ENCODE data around the gene FLNA.

The FLNA gene

DNA sequence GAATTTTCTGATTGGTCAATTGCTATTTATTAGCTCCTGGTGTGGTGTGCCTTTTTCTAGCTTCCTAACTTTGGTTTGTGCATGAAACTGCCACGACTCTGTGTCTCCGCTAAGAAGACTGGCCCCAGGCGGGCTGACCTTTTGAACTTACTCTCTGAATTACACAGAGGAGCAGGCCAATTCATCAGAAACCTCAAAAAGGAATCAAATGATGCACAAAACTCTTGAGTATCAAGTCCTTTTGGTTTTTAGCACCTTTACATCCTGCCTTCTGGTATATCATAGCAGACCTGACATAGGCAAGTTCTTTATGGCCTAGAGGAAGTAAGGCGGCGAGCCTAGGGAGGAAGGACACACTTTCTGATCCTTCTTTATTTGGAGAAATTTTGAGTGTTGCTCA, 61.3 kb downstream of the FLNA start:
- DNase-seq (ENCODE audit: low read depth): no peak
- TF ChIP-seq, protein P1, sequence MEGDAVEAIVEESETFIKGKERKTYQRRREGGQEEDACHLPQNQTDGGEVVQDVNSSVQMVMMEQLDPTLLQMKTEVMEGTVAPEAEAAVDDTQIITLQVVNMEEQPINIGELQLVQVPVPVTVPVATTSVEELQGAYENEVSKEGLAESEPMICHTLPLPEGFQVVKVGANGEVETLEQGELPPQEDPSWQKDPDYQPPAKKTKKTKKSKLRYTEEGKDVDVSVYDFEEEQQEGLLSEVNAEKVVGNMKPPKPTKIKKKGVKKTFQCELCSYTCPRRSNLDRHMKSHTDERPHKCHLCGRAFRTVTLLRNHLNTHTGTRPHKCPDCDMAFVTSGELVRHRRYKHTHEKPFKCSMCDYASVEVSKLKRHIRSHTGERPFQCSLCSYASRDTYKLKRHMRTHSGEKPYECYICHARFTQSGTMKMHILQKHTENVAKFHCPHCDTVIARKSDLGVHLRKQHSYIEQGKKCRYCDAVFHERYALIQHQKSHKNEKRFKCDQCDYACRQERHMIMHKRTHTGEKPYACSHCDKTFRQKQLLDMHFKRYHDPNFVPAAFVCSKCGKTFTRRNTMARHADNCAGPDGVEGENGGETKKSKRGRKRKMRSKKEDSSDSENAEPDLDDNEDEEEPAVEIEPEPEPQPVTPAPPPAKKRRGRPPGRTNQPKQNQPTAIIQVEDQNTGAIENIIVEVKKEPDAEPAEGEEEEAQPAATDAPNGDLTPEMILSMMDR (IDR thresholded peaks at IDR 0.05; ENCODE audit: control insufficient read depth, insufficient read depth, low read depth, low read length, missing control alignments): no peak
- no peak overlapping the region for H3K4me3 ChIP-seq (ENCODE audit: control insufficient read depth, low read depth, low read length)

DNA sequence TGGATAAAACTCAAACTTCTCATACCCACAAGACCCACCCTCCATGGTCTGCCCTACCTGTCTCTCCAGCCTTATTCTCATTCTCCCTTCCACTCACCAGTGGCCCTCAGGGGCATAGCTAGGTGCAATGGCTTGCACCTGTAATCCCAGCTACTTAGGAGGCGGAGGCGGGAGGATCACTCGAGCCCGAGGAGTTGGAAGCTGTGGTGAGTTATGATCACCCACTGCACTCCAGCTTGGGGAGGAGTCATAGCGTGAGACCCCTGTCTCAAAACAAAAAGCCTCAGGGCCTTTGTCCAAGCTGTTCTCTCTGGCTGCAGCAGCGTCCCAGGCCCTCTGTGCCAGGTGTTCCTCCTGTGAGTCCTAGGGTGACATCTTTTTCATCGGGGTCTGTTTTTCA, 62.3 kb downstream of the FLNA start:
- no peak for DNase-seq (ENCODE audit: low read depth)
- H3K4me3 ChIP-seq (ENCODE audit: control insufficient read depth, low read depth, low read length): no peak overlapping the region
- TF ChIP-seq, protein P1 (IDR thresholded peaks at IDR 0.05; ENCODE audit: control insufficient read depth, insufficient read depth, low read depth, low read length, missing control alignments): no peak

DNA sequence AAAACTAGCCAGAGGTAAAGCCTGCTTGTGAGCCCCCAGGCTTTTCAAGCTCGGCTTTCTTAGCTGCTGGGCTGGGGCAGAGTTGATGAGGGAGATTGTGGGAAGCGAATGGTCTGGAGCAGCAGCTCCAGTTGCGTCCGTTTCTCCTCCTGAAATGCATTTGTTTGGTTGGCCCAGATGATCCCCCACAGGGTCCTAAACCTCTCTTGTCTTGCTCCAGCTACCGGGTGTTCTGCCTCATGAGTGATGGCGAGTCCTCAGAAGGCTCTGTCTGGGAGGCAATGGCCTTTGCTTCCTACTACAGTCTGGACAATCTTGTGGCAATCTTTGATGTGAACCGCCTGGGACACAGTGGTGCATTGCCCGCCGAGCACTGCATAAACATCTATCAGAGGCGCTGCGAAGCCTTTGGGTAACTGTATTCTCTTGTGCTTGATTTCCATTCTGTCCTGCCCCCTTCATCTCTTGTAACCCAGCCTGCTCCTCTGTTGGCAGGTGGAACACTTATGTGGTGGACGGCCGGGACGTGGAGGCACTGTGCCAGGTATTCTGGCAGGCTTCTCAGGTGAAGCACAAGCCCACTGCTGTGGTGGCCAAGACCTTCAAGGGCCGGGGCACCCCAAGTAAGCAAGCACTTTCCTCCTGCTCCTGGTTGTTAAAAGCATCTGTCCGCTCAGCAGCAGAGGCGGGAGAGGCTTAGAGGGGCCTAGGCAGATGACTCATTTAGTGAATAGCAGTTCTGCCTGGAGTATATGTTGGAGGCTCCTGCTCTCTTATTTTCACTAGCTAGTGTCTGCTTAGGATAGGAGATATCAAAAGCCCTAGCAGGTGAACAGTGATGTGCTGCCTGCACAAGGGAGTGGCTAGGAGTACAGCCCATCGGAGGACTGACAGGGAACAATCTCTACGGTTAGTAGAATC, 63.6 kb downstream of the FLNA start:
- TF ChIP-seq, protein P1 (IDR thresholded peaks at IDR 0.05; ENCODE audit: control insufficient read depth, insufficient read depth, low read depth, low read length, missing control alignments): no peak

DNA sequence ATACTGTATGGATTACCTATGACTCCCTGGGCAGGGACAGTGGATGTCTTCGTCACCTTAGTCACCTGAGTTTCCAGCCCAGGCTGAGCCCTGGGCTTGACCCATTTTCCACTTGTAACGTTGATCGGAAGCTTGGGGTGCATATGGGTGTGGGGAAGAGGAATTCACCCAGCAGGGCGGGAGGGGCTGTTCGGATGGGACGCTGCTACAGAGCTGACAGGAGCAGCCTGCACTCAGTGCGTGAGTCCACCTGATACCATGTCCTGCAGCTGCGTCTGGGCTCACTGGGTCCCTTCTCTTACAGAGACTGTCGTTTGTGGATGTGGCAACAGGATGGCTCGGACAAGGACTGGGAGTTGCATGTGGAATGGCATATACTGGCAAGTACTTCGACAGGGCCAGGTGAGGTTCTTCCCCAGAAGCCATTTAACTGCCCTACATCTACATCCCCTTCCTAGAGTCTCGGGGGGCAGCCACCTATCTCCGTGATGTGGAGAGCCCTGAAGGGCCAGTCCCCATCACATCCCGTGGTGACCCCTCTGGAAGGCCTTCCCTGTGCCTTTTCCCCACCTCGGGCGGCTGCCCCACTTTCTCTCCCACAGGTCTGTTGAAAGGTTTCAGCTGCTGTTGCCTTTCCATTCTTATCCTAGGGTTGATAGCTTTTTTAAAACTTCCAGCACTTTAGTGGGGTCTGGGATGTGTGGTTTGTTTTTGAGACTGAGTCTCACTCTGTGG, 65.2 kb downstream of the FLNA start:
- DNase-seq (ENCODE audit: low read depth): no peak
- TF ChIP-seq, protein P1 (IDR thresholded peaks at IDR 0.05; ENCODE audit: control insufficient read depth, insufficient read depth, low read depth, low read length, missing control alignments): no peak
- no peak overlapping the region for H3K4me3 ChIP-seq (ENCODE audit: control insufficient read depth, low read depth, low read length)

More for the DNA sequence above, 63.6 kb downstream of the FLNA start:
- H3K4me3 ChIP-seq (ENCODE audit: control insufficient read depth, low read depth, low read length): no peak overlapping the region
- DNase-seq (ENCODE audit: low read depth): no peak

DNA sequence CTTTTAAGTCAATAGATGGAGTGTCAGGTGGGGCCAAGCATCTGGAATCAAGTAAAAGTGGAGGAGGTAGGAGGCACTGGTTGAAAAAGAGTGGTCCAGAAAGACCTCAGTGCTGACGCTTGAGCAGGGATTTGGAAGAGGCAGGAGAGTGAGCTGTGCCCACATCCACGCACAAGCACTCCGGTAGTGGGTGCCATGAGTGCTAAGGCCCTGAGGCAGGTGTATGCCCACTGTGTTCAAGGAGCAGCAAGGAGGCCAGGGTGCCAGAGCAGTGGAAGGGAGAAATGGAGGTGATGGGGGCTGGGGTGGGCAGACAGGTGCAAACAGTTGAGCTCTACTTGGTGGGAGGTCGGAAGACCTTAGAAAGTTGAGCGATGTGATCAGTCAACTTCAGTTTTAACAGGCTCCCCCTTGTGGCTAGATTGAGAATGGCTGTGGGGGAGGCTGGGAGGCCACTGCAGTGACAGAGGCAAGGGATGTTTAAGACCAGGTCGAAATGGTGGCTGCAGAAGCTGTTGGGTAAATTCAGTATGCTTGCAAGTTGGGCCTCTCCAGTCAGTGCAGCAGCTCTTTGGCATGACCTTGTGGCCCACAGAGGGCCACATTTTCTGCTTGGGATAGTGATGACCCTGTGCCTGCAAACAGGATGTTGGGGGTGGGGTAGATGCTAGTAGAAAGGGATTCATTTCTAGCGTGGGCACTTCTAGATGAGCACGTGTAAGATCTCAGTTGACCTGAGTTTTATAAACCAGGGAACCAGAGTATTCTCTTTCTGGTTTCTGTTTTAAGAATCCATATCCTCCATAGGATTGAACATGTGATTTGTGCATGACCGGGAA, 66.1 kb downstream of the FLNA start:
- no peak overlapping the region for H3K4me3 ChIP-seq (ENCODE audit: control insufficient read depth, low read depth, low read length)
- TF ChIP-seq, protein P1 (IDR thresholded peaks at IDR 0.05; ENCODE audit: control insufficient read depth, insufficient read depth, low read depth, low read length, missing control alignments): peak; percentile 69
- DNase-seq (ENCODE audit: low read depth): no peak

DNA sequence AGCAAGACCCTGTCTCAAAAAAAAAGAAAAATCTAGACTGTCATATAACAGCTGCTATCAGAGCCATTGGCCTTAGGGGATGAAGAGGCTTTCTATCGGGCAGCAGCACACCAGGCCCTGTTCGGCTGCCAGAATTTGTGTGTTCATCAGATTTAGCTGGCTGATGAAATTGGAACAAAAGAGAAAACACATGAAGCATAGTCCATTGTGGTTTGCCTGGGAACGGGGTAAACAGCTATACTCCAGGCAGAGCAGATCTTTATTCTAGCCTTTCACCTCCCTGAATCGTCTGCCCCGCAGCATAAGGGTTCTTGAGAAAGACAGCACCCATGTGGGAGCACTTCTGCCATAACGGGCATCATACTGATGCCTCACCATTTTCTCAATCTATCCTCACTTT, 67.2 kb downstream of the FLNA start:
- H3K4me3 ChIP-seq (ENCODE audit: control insufficient read depth, low read depth, low read length): no peak overlapping the region
- no peak for DNase-seq (ENCODE audit: low read depth)
- TF ChIP-seq, protein P1 (IDR thresholded peaks at IDR 0.05; ENCODE audit: control insufficient read depth, insufficient read depth, low read depth, low read length, missing control alignments): no peak
